Cardiac muscle cell (in vitro differentiated cells and primary cell): ENCODE data around the gene WDFY1. TPM values are rescaled to one million over a fixed set of nuclear protein-coding genes. Genes with fewer than 3 reads are reported as not detected.

Source experiments
- DNase-seq, 2 donors: peaks; one replicate each; pipeline versions ENCODE4 v3.0.0 to v3.0.0-alpha.2; 2010 to 2017; ENCODE audit warnings: low read depth in 1 of 2, low spot score in 1 of 2
- H3K27ac ChIP-seq: fragments of 200-600 bp; sonication (generic); 2 replicates; pipeline ENCODE4 v1.5.1; 2016
- H3K27me3 ChIP-seq: fragments of 200-600 bp; sonication (generic); 2 replicates; pipeline ENCODE4 v1.6.0; 2016; ENCODE audit warnings: control low read depth
- H3K36me3 ChIP-seq: fragments of 200-600 bp; sonication (generic); 2 replicates; pipeline ENCODE4 v1.5.1; 2016; ENCODE audit warnings: control low read depth
- H3K4me1 ChIP-seq: fragments of 200-600 bp; sonication (generic); 2 replicates; pipeline ENCODE4 v1.8.1; 2017; ENCODE audit warnings: low read depth, mild to moderate bottlenecking, mixed run types
- H3K4me3 ChIP-seq: fragments of 200-600 bp; sonication (generic); 2 replicates; pipeline ENCODE4 v1.5.1; 2016; ENCODE audit warnings: mild to moderate bottlenecking
- H3K9me3 ChIP-seq: fragments of 200-600 bp; sonication (generic); 2 replicates; pipeline ENCODE4 v1.5.1; 2017; ENCODE audit warnings: low read depth, mild to moderate bottlenecking, control low read depth
- polyA plus RNA-seq: library from polyadenylated mRNA; unstranded; fragments of >200 nt; fragmentation: Nextera tagmentation; extraction: Ambion mirVana; gene quantifications from 2 replicates; pipeline ENCODE4 v1.2.1, GENCODE V29; 2016
- total RNA-seq: library from RNA; depleted of rRNA; stranded (reverse); fragments of >200 nt; gene quantifications from 2 replicates; pipeline ENCODE4 v1.2.3, GENCODE V29; 2016
- TF ChIP-seq, protein P1 (sequence below): IDR thresholded peaks from 2 replicates; pipeline ENCODE4 v1.5.1; 2012; ENCODE audit warnings: low read depth, mild to moderate bottlenecking, low read length

The WDFY1 gene
- total and polyA plus RNA-seq, 2 experiments from 2014 or later = 20.7 to 20.8 TPM

GRCh38 chr2:223846515-223846914 lies 98.6 kb downstream of the WDFY1 start:
- peak in 1 of 2 donors; percentile 39 for DNase-seq
- TF ChIP-seq, protein P1, sequence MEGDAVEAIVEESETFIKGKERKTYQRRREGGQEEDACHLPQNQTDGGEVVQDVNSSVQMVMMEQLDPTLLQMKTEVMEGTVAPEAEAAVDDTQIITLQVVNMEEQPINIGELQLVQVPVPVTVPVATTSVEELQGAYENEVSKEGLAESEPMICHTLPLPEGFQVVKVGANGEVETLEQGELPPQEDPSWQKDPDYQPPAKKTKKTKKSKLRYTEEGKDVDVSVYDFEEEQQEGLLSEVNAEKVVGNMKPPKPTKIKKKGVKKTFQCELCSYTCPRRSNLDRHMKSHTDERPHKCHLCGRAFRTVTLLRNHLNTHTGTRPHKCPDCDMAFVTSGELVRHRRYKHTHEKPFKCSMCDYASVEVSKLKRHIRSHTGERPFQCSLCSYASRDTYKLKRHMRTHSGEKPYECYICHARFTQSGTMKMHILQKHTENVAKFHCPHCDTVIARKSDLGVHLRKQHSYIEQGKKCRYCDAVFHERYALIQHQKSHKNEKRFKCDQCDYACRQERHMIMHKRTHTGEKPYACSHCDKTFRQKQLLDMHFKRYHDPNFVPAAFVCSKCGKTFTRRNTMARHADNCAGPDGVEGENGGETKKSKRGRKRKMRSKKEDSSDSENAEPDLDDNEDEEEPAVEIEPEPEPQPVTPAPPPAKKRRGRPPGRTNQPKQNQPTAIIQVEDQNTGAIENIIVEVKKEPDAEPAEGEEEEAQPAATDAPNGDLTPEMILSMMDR = no peak
- Histone ChIP-seq H3K4me3 (no peak overlapping the region), H3K9me3 (no peaks in the 10 kb centered on the region), H3K27me3 (no peaks in the 10 kb centered on the region), H3K27ac (no peak overlapping the region), H3K36me3 (no peaks in the 10 kb centered on the region), H3K4me1 (no peaks in the 10 kb centered on the region)

DNA sequence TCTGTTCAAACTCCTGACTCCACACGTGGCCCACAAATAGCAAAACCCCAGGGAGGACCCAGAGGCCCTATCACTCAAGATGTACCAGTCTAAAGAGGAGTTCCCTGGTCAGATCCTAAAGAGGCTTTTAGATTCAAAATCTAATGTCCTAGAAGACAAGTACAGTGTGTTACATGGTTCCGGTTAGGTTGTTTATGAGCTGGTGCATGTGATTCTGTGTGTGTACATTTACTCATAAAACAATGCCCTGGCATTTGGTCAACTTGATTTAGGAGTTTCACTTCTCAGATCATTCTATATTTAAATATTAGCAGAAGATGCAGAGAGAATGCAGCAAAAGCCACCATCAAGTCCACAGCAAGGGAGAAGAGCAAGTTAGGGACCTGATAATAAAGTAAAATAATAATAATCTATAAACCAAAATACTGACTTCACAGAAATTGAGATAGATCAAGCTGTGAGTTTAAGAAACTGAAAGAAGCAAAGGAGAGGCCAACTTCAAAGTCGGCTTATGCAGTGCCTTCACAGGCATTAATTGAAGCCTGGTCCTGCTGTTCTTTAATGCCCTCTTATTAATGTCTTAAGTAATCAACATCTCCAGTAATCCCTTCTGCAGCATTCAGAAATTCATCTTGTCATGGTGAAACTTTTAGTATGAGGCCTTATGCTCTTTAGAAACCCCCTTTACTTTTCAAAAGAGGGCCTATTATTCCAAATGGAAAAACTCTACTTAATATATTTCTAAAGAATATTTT lies 103.5 kb downstream of the WDFY1 start:
- no peak for DNase-seq
- no peaks in the 10 kb centered on the region for H3K9me3 ChIP-seq
- TF ChIP-seq, protein P1 = no peak
- no peaks in the 10 kb centered on the region for H3K36me3 ChIP-seq
- H3K27ac ChIP-seq = no peak overlapping the region
- H3K27me3 ChIP-seq = peaks cover 18% of the 10 kb centered on the region
- no peaks in the 10 kb centered on the region for H3K4me1 ChIP-seq
- H3K4me3 ChIP-seq = no peak overlapping the region

GRCh38 chr2:223837287-223838061 lies 107.7 kb downstream of the WDFY1 start, which contains the start of gene AP1S3:
AP1S3 (minus strand) TSS chr2:223837582; CDS start chr2:223837450, 132 bp downstream.
- peak; percentile 51 to 73 for DNase-seq
- TF ChIP-seq, protein P1 = no peak
- no peaks in the 10 kb centered on the region for H3K4me1 ChIP-seq
- H3K27ac ChIP-seq = no peak within 1 kb of the TSS
- no peaks in the 10 kb centered on the region for H3K9me3 ChIP-seq
- peaks cover 31% of the 10 kb centered on the region for H3K27me3 ChIP-seq
- no peaks in the 10 kb centered on the region for H3K36me3 ChIP-seq
- peak within 1 kb of the TSS; percentile 70 for H3K4me3 ChIP-seq

- Histone ChIP-seq H3K9me3 (no peaks in the 10 kb centered on the region), H3K36me3 (no peaks in the 10 kb centered on the region), H3K27ac (no peak overlapping the region), H3K4me1 (no peaks in the 10 kb centered on the region), H3K4me3 (no peak overlapping the region), H3K27me3 (peaks cover 31% of the 10 kb centered on the region)
- DNase-seq = no peak
- TF ChIP-seq, protein P1 = no peak
Measured at GRCh38 chr2:223835701-223836532, 109.2 kb downstream of the WDFY1 start.

GRCh38 chr2:223834431-223834830 lies 110.7 kb downstream of the WDFY1 start:
- no peaks in the 10 kb centered on the region for H3K4me1 ChIP-seq
- TF ChIP-seq, protein P1 = no peak

More at GRCh38 chr2:223834431-223834830, 110.7 kb downstream of the WDFY1 start:
- DNase-seq = no peak
- peaks cover 31% of the 10 kb centered on the region for H3K27me3 ChIP-seq
- no peaks in the 10 kb centered on the region for H3K9me3 ChIP-seq
- H3K4me3 ChIP-seq = no peak overlapping the region
- no peak overlapping the region for H3K27ac ChIP-seq
- H3K36me3 ChIP-seq = no peaks in the 10 kb centered on the region
